SU-DHL-6 (cell line): ENCODE data around the gene DMXL1.
A peak's percentile ranks its signal among the peaks of the same experiment; 100 is the strongest.

Source experiments
- H2AFZ ChIP-seq: fragments of 200-600 bp; sonication (generic); 2 replicates; pipeline ENCODE4 v1.6.1; 2014; ENCODE audit warnings: low read depth, mild to moderate bottlenecking, moderate library complexity, mixed read lengths, antibody characterized with exemption, low read length; ENCODE audit not compliant: severe bottlenecking
- H3F3A ChIP-seq: fragments of 200-600 bp; shearing (Covaris generic); 2 replicates; pipeline ENCODE4 v1.6.0; 2016; ENCODE audit warnings: antibody characterized with exemption, mild to moderate bottlenecking; ENCODE audit not compliant: insufficient read depth
- H3K27ac ChIP-seq: fragments of 200-600 bp; sonication (generic); 2 replicates; pipeline ENCODE4 v1.5.1; 2016; ENCODE audit warnings: low read depth, mild to moderate bottlenecking, low read length, moderate library complexity, mixed read lengths
- H3K27me3 ChIP-seq: fragments of 200-600 bp; sonication (generic), shearing (Covaris generic); 2 replicates; pipeline ENCODE4 v1.6.0; 2014; ENCODE audit warnings: mild to moderate bottlenecking, low read length
- H3K36me3 ChIP-seq: fragments of 200-600 bp; sonication (generic); 2 replicates; pipeline ENCODE4 v1.6.1; 2014; ENCODE audit warnings: mild to moderate bottlenecking, low read length, mixed read lengths
- H3K4me2 ChIP-seq: fragments of 300-600, 200-600 bp; shearing (Covaris generic), sonication (generic); 2 replicates; pipeline ENCODE4 v1.6.0; 2014; ENCODE audit warnings: low read length, low read depth, mild to moderate bottlenecking; ENCODE audit not compliant: poor library complexity, severe bottlenecking
- H3K4me3 ChIP-seq: fragments of 200-600 bp; sonication (generic); 2 replicates; pipeline ENCODE4 v1.5.1; 2014; ENCODE audit warnings: antibody characterized with exemption, low read length, mild to moderate bottlenecking, mixed read lengths; ENCODE audit not compliant: insufficient read depth, poor library complexity, severe bottlenecking
- H3K79me2 ChIP-seq: fragments of 200-600 bp; sonication (generic); 2 replicates; pipeline ENCODE4 v1.6.1; 2014; ENCODE audit warnings: mild to moderate bottlenecking, low read length, moderate library complexity; ENCODE audit not compliant: insufficient read depth
- H3K9ac ChIP-seq: fragments of 200-600 bp; sonication (generic); 2 replicates; pipeline ENCODE4 v1.7.0; 2014; ENCODE audit warnings: mild to moderate bottlenecking, low read length
- H3K9me2 ChIP-seq: fragments of 200-600 bp; sonication (generic); replicated peaks from 2 replicates; pipeline ENCODE4 v1.6.1; 2014; ENCODE audit warnings: low read length; ENCODE audit not compliant: insufficient read depth
- H3K9me3 ChIP-seq: fragments of 200-600 bp; sonication (generic); 2 replicates; pipeline ENCODE4 v1.6.1; 2014; ENCODE audit warnings: low read length, mixed read lengths; ENCODE audit not compliant: insufficient read depth
- H4K20me1 ChIP-seq: fragments of 200-600 bp; sonication (generic); 2 replicates; pipeline ENCODE4 v1.6.1; 2014; ENCODE audit warnings: low read depth, mild to moderate bottlenecking, antibody characterized with exemption, low read length, moderate library complexity, mixed read lengths
- CTCF ChIP-seq: fragments of 200-600 bp; sonication (generic); IDR thresholded peaks from one replicate; pipeline ENCODE4 v1.5.1; 2017; ENCODE audit warnings: antibody characterized with exemption, mild to moderate bottlenecking, low read length, moderate library complexity; ENCODE audit not compliant: insufficient read depth, poor library complexity, severe bottlenecking
- EZH2phosphoT487 ChIP-seq: fragments of 200-600 bp; sonication (generic), shearing (Covaris generic); conservative IDR thresholded peaks from 2 replicates; pipeline ENCODE4 v1.6.1; 2018; ENCODE audit warnings: mild to moderate bottlenecking, antibody characterized with exemption, low read length, moderate library complexity, mixed read lengths

The DMXL1 gene

GRCh38 chr5:119271758-119272730 lies 201.2 kb downstream of the DMXL1 start:
- no peaks in the 10 kb centered on the region for H3K27me3 ChIP-seq
- H3K4me2 ChIP-seq = peak overlapping the region; percentile 85
- peaks cover 57% of the 10 kb centered on the region for H3F3A ChIP-seq
- no peak overlapping the region for H2AFZ ChIP-seq
- no peaks in the 10 kb centered on the region for H4K20me1 ChIP-seq
- H3K9ac ChIP-seq = peak overlapping the region; percentile 88
- no peaks in the 10 kb centered on the region for H3K9me3 ChIP-seq
- H3K4me3 ChIP-seq = peak overlapping the region; percentile 79
- no peak for TF ChIP-seq CTCF
- TF ChIP-seq EZH2phosphoT487 = no peak
- H3K9me2 ChIP-seq = no peaks in the 10 kb centered on the region
- no peaks in the 10 kb centered on the region for H3K36me3 ChIP-seq
- H3K79me2 ChIP-seq = peaks cover 67% of the 10 kb centered on the region
- H3K27ac ChIP-seq = peak overlapping the region; percentile 96

- TF ChIP-seq CTCF = no peak
- TF ChIP-seq EZH2phosphoT487 = no peak
- Histone ChIP-seq H3K9me3 (no peaks in the 10 kb centered on the region), H3K4me3 (peak overlapping the region; percentile 39), H3K36me3 (no peaks in the 10 kb centered on the region), H3K9ac (peak overlapping the region; percentile 88), H3F3A (peaks cover 63% of the 10 kb centered on the region), H3K4me2 (peak overlapping the region; percentile 85), H3K27me3 (no peaks in the 10 kb centered on the region), H2AFZ (no peak overlapping the region), H3K27ac (peak overlapping the region; percentile 96), H4K20me1 (no peaks in the 10 kb centered on the region; the same call in 1 of the 2 replicates), H3K79me2 (peaks cover 80% of the 10 kb centered on the region), H3K9me2 (no peaks in the 10 kb centered on the region)
These were observed 202.5 kb downstream of the DMXL1 start for GRCh38 chr5:119273391-119273839.

- Histone ChIP-seq H3K4me2 (peak overlapping the region; percentile 85), H2AFZ (no peak overlapping the region), H3F3A (peaks cover 63% of the 10 kb centered on the region), H3K79me2 (peaks cover 82% of the 10 kb centered on the region), H4K20me1 (no peaks in the 10 kb centered on the region; the same call in 1 of the 2 replicates), H3K9ac (peak overlapping the region; percentile 88), H3K9me3 (no peaks in the 10 kb centered on the region), H3K27me3 (no peaks in the 10 kb centered on the region), H3K4me3 (peak overlapping the region; percentile 39), H3K27ac (peak overlapping the region; percentile 96), H3K36me3 (no peaks in the 10 kb centered on the region), H3K9me2 (no peaks in the 10 kb centered on the region)
- TF ChIP-seq EZH2phosphoT487 (no peak), CTCF (no peak)
These were observed 203.3 kb downstream of the DMXL1 start for GRCh38 chr5:119274030-119274766.
